Suprapubic skin (tissue), 4 donors: ENCODE results near the gene RNF180.
"Not testable (repeated sequence)": the region's sequence is repeated elsewhere in the genome, so short reads cannot be mapped to it uniquely, and the experiment has no call there.

ENCODE experiments used
- POLR2A ChIP-seq, 2 donors: fragments of 450-650 bp; IDR thresholded peaks; one replicate each; pipeline ENCODE4 v1.6.1; 2017; ENCODE audit warnings: antibody characterized with exemption in 2 of 2, mild to moderate bottlenecking in 2 of 2, moderate library complexity in 2 of 2
- POLR2AphosphoS5 ChIP-seq, 3 donors: sonication (generic); formaldehyde crosslinking; IDR thresholded peaks; one replicate each; pipeline ENCODE4 v1.6.1; 2017; ENCODE audit warnings: antibody characterized with exemption in 3 of 3
- TF ChIP-seq, protein P1 (sequence below), 2 donors: fragments of 200-600 bp in 1 of 2; fragments of 450-650 bp in 1 of 2; sonication (generic) in 1 of 2; IDR thresholded peaks; one replicate each; pipeline ENCODE4 v1.5.1; 2016 to 2019; ENCODE audit warnings: antibody characterized with exemption in 2 of 2, mild to moderate bottlenecking in 1 of 2, moderate library complexity in 1 of 2

DNA sequence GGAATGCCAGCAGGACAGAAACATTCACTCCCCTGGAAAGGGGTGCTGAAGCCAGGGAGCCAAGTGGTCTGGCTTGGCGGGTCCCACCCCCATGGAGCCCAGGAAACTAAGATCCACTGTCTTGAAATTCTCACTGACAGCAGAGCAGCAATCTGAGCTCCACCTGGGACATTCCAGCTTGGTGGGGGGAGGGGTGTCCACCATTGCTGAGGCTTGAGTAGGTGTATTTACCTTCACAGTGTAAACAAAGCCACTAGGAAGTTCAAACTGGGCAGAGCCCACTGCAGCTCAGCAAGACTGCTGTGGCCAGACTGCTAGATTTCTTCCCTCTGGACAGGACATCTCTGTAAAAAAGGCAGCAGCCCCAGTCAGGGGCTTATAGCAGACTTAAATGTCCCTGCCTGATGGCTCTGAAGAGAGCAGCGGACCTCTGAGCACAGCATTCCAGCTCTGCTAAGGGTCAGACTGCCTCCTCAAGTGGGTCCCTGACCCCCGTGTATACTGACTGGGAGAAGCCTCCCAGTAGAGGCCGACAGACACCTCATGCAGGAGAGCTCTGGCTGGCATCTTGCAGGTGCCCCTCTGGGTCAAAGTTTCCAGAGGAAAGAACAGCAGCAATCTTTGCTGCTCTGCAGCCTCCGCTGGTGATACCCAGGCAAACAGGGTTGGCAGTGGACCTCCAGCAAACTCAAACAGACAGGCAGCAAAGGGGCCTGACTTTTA, 241.6 kb downstream of the RNF180 start:
- TF ChIP-seq, protein P1, sequence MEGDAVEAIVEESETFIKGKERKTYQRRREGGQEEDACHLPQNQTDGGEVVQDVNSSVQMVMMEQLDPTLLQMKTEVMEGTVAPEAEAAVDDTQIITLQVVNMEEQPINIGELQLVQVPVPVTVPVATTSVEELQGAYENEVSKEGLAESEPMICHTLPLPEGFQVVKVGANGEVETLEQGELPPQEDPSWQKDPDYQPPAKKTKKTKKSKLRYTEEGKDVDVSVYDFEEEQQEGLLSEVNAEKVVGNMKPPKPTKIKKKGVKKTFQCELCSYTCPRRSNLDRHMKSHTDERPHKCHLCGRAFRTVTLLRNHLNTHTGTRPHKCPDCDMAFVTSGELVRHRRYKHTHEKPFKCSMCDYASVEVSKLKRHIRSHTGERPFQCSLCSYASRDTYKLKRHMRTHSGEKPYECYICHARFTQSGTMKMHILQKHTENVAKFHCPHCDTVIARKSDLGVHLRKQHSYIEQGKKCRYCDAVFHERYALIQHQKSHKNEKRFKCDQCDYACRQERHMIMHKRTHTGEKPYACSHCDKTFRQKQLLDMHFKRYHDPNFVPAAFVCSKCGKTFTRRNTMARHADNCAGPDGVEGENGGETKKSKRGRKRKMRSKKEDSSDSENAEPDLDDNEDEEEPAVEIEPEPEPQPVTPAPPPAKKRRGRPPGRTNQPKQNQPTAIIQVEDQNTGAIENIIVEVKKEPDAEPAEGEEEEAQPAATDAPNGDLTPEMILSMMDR (IDR thresholded peaks at IDR 0.05): not testable (repeated sequence)
- not testable (repeated sequence) for TF ChIP-seq POLR2A, POLR2AphosphoS5 (IDR thresholded peaks at IDR 0.05)
